ENCODE results near the gene BICDL2.

The BICDL2 gene

GRCh38 chr16:2980227-2981176 is 56.2 kb downstream of the BICDL2 start, which contains the start of gene PKMYT1:
PKMYT1 (minus strand) TSS chr16:2980446; CDS start chr16:2979657, 789 bp downstream.
- no peak for FAIRE-seq

GRCh38 chr16:2979669-2980226 is 57.0 kb downstream of the BICDL2 start:
- no peak for FAIRE-seq
